Measurements from ENCODE around the gene MFN2.
"Not testable (repeated sequence)": the region's sequence is repeated elsewhere in the genome, so short reads cannot be mapped to it uniquely, and the experiment has no call there.

Gene MFN2

DNA sequence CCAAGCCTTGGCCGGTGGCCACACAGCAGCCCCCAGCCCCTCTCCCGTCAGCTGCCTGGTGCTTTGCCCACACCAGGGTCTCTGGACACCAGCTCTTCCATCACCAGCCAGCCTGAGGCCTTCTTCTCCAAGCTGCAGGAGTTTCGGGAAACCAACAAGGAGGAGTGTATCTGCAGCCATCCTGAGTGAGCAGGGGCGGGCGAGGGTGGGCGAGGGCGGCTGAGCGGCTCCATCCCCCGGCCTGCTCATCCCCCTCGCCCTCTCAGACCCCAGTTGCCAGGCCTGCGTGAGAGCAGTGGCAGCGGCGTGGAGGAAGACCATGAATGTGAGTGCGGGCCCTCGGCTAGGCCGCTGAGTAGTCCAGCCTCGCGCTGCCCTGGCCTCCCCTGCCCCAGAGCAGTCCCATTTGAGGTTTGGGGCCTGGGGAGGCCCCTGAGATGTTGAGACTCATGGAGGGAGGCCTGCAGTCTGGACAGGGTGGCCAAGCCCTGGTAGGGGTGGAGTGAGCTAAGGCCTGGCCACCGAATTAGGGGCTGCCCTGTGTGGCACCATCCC is 48.8 kb downstream of the MFN2 start:
- DNase-seq, result no peak

DNA sequence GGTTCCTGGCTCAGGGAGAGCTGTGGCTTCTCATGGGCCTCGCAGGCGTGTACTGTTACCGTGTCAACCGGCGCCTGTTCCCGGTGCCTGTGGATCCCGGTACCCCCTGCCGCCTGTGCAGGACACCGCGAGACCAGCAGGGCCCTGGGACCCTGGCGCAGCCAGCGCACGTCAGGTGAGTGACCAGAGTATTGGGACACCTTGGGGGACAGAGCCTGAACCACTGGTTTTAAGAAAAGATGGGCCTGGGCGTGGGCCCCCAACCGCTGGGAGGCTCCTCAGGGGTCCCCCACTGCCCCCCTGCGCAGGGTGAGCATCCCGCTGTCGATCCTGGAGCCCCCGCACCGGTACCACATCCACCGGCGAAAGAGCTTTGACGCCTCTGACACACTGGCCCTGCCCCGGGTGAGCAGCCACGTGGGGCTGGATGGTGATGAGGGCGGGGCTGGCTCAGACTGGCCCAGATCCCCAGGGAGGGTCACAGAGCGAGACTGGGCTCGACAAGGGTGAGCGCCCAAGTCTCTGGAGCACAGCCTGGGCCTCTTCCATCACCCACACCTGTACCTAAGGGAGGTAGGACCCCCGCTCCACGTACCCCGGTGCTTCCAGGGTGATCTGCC is 49.6 kb downstream of the MFN2 start:
- no peak for DNase-seq

DNA sequence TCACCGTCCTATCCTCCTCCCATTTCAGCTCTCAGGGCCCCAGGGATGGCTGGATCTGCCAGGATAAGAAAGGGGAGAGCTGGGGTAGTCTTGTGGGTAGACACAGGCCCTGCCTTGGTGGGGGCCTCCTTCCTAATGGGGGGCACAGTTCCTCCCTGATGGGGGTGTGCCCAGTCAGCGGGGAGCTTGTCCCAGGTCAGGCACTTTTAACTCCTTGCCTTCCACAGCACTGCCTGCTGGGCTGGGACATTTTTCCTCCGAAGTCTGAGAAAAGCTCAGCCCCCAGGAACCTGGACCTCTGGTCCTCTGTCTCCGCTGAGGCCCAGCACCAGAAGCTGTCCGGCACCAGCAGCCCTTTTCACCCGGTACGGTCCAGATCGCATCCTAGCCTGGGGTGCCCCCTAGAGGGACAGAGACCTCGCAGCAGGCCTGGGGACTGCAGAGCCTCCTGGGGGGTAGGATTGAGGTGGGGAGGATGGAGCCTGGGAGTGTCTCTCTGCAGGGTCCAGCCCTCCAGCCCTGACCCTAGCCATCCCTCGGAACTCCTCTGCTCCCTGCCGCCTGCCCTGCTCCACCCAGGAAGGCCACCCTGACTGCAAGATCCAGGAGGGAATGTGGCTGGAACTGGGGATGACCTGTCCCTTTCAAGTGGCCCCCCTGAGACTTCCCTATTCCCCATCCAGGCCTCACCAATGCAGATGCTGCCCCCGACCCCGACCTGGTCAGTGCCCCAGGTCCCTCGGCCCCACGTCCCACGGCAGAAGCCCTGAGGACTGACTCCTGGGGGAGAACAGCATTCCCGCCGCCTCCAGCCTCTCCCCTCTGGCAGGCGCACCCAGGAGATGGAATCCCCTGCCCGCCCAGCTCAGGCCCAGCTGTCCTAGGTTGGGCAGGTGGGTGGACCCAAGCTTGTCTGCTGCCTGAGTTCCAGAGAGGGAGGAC is 51.1 kb downstream of the MFN2 start:
- DNase-seq, result no peak

DNA sequence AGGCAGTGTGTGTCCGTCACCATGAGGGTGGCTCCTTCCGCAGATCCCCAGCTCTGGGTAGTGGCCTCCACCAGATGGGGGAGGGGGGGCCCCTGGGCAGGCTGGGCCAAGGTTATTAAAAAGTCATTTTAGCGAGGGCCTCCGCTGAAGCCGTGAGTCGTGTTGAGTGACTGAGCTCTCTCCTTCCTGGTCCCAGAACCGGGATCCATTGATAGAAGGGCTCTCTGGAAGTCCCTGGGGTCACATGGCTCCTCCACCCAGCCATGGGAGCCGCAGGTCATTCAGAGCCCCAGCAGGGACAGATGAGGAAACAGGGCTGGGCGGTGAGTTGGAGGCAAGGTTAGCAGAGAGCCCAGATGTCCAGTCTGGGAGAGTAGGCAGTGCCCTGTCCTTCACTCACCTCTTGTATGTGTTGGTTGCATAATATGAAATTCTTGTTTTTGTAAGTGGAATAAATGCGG is 51.9 kb downstream of the MFN2 start:
- DNase-seq, result no peak

DNA sequence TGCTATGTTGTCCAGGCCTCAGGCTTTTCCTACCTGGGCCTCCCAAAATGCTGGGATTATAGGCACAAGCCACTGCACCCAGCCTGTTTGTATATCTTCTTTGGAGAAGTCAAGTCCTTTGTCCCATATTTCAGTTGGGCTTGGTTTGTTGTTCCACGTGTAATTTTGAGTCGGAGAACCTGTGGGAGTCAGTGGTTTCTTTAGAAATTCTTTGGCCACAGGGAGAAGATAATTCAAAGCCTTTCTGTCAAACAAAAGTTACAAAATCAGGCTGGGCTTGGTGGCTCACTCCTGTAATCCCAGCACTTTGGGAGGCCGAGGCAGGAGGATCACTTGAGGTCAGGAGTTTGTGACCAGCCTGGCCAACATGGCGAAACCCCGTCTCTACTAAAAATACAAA is 53.2 kb downstream of the MFN2 start:
- DNase-seq, result not testable (repeated sequence)

DNA sequence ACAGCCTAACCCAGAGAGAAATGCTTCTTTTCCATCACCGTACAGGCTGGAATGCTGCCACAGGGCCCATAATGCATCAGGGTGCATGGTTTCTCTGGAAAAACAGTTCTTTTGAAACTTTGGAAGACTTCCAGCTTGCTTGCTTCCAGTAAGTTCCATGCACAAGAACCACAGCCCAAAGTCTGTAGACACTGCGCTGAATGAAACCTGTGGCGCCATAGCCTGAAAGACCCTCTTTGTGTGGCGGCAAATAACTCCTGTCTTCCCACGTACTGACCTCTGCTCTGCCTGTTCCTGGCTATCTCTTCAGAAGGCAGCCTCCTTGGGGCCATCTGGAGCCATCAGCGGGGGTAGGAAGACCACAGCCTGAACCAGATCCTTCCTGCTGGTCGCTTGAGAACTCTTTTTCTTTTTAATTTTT is 54.1 kb downstream of the MFN2 start:
- no peak for DNase-seq

DNA sequence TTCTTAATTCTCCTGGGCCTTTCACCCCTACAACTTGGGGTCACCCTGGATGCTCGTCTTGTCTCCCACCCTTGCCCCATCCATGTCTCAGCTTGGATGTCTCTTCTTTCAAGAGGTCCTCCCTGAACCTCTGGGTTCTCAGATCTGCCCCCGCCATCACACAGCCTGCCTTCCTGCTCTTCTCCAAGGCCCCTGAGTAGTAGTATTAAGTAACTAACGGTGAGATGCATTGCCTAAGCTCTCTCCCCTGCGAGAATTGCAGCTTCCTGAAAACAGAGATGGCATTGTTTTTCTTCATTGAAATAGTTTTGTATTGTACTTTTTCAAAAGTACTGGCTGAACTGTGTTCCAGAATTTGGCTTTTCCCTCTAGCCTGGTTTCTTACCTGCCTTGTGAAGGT is 55.1 kb downstream of the MFN2 start:
- DNase-seq, result no peak

DNA sequence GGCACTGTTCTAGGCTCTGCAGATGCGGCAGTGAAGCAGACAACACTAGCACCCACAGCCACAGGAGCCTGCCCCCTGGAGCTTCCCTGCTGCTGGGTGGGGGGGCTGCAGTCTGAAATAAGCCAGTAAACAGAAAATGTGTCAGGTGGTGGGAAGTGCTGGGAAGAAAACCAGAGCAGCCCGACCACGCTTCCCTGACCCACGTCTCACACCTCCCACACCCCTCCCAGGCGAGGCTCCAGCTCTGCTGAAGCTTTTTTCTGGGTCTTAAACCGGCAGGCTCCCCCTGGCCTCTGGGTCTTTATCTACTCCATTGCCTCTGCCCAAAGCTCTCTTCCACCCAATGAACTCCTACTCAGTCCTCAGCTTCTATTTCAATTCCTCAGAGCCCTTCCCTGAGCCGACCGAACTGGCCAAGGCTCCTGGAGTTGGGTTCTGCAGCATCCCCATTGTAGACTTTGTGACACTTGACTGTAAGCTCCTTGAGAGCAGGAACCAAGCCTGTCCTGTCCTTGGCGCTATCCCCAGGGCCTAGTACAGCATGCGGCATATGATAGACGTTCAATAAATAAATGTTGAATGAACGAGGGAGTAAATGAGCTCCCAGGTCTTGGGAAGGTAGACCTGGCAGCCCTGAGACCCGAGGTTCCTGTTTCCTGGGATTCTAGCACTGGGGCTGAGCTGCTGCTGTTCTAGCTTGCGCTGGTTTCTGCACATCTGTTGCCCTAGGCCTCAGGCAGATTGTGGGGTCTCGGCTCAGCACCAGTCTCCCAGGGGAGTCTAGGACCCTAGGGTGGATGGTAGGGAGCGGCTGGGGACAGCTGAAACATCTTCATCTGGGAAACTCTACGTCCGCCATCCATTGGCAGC is 57.5 kb downstream of the MFN2 start:
- DNase-seq, result no peak

DNA sequence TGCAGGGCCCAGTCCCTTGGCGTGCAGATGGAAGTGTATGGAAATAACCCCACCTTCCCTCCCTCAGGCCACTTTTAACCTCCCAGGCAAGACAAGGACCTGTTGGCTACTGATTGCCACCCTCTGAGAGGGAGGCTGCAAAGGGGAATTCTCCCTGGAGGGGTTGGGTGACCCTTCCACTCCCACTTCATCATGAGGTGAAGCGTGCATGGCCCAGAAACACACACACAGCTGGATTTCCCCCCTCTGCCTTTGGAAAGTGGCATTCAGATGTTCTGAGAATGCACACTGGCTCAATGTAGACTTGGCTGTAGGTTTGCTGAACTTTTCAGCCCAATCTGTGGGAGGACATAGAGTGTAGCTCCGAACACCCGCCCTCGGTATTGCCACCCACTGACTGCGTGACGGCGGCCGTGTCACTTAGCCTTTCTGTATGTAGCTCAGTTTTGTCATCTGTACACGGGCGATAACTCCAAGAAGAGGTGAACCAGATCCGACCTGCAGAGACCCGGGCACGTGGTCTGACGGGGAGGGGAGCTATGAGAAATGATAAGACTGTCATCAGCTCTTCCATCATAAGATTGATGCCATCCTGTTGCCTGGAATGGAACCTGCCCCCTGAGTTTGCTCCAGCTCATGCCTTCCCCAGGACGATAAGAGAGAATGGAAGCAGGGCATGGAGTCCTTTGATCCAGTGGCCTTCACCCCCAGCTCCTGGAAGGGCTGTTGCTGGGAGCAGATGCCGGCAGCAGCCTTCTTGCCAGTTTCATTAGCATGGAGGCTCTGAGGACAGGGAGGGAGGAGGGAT is 58.3 kb downstream of the MFN2 start:
- DNase-seq, result no peak

DNA sequence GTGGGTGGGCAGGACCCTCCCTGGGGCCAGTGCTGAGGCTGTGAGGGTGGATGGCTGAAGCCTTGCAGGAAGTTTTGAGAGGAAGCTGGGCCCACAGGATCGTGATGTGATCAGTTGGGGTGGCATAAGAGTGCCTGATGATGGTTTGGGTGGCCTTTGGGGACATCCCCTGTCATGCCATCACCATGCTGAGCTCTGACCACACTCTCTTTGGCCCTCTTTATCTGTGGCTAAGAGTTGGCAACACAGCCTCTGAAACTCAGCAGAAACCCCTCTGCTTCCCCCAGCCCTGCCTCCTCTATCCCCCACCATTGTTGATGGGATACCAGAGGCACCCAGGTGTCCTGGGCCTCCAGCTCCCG is 58.9 kb downstream of the MFN2 start:
- no peak for DNase-seq

DNA sequence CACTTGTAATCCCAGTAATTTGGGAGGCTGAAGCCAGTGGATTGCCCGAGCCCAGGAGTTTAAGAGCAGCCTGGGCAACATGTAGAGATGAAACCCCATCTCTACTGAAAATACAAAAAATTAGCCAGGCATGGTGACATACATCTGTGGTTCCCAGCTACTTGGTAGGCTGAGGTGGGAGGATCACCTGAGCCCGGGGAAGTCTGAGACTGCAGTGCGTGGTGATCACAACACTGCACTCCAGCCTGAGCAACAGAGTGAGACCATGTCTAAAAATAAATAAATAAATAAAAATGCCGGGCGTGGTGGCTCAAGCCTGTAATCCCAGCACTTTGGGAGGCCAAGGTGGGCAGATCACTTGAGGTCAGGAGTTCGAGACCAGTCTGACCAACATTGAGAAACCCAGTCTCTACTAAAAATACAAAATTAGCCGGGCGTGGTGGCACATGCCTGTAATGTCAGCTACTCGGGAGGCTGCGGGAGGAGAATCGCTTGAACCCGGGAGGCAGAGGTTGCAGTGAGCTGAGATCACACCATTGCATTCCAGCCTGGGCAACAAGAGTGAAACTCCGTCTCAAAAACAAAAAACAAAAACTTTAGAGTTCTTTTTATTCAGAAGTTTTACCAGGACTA is 59.7 kb downstream of the MFN2 start:
- not testable (repeated sequence) for DNase-seq

DNA sequence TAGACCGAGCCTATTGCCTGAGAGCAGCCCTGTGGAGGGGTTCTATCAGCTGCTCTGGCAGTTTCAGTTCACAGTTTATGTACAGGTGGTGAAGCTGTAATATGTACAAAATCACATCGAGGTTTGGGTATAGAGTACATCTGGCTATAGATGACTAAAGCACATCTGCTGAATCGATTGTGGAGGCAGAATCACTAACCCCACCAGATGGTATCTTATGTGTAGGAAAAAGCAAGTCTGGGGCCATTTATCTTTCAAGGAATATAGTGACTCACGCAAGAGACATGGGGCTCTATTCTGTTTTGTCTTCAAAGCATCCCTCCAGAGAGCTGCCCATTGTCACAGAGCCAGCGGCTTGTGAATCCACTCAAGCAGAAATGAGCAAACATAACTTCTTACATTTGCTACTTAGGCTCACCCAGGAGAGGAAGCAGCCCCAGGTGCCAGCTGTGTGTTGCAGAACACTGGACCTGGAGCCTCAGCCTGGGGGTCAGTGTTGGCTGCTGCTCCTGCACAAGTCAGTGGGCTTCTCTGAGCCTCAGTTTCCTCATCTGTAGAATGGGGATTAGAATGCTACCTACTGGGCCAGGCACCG is 60.3 kb downstream of the MFN2 start:
- DNase-seq, result no peak

DNA sequence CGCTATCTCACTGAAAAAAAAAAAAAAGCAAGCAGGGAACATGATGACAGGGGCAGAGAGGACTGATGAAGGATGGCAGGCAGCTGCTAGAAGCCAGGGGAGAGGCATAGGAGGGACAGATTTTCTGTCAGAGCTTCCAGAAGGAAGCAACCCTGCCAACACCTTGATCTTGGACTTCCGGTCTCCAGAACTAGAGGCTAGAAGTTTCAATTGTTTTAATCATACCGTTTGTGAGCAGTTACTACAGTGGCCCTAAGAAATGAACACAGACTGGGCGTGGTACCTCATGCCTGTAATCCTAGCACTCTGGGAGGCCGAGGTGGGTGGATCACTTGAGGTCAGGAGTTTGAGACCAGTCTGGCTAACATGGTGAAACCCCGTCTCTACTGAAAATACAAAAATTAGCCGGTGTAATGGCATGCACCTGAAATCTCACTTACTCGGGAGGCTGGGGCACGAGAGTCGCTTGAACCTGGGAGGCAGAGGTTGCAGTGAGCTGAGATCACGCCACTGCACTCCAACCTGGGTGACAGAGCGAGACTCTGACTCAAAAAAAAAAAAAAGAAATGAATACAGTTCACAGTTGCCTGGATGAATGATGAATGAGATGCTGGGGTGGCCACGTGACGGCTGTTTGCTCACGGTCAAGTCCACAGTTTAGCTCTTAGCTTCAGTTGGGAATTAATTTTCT is 64.1 kb downstream of the MFN2 start:
- DNase-seq, result not testable (repeated sequence)

DNA sequence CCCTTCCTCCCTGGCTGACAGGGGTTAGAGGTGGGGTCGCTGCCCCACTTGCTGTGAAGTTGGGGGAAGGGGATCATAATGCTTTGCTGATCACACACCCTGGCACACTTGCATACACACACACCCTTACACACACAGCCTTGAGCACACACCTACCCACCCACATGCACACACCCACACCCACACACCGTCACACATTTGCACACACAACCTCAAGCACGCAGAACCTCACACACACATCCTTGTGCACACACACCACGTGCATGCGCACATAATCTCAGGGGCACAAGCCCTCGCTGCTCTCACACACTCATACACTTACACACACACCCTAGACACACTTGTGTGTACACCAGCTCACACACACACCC is 66.5 kb downstream of the MFN2 start:
- DNase-seq, result no peak

DNA sequence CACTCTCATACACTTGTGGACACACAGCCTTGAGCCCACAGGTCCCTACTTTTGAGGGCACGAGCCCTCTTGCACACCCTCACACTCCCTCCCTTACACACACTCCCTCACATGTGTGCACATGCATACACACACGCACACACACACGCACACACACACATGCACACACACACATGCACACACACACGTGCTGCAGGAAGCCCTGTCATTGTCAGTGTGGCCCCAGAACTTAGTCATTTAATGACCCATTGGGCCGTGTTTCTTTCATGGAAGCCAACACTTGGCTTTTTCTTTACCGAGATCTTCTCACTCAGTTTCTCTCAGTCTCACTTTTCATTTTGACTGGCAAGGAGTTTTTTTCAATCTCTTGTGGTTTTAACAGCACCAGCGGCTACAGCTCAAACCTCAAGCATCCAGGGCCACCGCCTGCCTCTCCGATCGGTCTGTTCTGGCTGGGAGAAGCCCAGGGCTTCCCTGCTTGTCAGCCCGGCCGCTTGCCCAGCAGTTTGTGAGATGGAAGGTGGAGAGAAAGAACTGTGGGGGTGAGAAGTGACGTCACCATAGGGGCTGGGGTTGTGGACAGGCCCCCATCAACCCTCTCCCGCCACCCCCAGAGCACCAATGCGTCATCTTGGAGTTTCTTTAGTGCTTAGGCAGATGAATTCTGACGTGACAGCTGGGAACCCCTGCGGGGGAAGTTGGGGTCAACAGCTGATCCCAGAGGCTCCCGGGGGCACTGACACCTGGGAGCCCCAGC is 67.1 kb downstream of the MFN2 start:
- no peak for DNase-seq

DNA sequence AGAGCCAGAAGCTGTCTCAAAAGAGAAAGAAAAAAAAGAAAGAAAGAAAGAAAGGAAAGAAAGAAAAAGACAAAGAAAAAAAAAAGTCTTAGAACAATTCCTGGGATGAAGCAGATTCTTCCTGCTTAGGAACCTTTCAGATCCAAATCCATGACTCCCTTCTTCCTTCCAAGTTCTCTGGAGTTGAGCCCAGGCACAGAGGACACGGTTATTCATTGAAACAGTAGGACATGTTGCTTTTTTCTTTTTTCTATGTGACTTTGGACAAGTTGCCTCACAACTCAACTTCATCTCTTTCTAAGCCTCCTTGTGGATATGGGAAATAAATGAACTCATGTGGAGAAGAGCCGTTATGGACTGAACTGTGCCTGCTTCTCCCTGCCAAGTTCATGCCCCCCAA is 68.1 kb downstream of the MFN2 start:
- DNase-seq, result no peak

DNA sequence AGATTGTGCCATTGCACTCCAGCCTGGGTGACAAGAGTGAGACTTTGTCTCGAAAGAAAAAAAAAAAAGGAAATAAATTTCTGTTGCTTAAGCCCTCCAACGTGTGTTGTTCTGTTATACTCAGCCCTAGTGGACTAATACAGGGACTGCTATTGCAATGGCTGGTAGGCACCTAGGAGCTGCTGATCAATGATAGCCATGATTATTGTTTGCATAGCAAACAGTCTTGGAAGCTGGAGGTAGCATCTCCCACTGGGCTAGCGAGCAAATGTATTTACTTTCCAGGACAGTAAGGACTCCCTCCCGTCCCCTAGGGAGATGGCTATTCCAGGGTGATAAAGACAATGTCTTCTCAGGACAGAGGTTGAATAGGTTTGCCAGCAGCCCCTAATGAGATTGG is 69.4 kb downstream of the MFN2 start:
- DNase-seq, result no peak

DNA sequence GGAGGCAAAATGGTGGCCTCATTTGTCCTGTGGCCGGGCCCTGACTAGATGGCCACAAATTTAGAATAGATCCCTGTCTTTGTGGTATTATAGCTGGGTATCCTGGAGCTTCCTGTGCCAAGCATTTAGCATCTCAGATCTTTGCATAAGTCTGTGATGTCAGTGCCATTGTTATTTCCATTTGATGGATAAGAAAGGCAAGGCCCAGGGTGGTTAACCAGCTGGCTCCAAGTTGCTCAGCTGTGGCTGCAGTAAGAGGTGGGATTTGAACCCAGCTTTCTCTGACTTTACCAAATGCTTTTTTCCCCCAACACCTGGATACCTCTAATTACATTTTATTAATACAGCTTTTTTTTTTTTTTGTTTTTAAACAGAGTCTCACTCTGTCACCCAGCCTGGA is 71.1 kb downstream of the MFN2 start:
- no peak for DNase-seq

DNA sequence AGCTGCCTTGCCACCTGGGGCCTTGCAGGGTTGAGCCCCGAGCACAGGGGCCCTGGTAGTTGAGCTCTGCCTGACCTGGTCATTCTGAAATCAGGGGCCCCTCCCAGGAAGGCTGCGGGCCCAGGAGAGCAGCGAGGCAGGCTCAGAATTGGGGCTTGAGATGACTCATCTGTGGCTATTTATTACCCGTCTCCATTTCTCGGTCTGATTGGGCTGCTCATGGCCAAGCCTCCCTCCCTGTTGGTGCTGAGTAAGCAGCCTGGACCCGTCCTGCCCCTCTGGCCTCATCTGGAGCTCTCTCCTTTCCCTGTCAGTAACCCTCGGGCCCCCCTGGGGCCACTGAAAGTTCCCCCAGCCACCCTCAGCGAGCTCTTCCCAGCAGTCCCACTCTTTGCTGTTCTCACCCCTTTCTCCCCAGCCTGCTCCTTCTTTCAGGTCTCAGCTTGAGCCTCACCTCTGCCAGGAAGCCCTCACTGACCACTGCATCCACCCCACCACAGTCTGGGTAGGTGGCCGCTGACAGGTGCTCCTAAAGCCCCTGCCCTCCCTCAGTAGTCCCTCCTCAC is 71.8 kb downstream of the MFN2 start:
- no peak for DNase-seq

Data from NCI-H2029 (cell line).